ENCODE results near the gene SLC16A1.
"Not testable (repeated sequence)": the region's sequence is repeated elsewhere in the genome, so short reads cannot be mapped to it uniquely, and the experiment has no call there.

Gene SLC16A1

DNA sequence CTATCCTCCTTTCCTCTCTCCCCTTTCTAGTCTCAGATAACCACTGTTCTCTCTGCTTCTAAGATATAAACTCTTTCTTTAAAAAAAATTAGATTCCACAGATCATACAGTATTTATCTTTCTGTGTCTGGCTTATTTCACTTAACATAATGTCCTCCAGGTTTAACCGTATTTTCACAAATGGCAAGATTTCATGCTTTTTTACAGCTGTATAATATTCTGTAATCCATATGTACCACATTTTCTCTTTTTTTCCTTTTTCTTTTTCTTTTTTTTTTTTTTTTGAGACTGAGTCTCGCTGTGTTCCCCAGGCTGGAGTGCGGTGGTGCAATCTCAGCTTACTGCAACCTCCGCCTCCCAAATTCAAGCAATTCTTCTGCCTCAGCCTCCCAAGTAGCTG, 5.1 kb upstream of the SLC16A1 start:
- no peak for DNase-seq

DNA sequence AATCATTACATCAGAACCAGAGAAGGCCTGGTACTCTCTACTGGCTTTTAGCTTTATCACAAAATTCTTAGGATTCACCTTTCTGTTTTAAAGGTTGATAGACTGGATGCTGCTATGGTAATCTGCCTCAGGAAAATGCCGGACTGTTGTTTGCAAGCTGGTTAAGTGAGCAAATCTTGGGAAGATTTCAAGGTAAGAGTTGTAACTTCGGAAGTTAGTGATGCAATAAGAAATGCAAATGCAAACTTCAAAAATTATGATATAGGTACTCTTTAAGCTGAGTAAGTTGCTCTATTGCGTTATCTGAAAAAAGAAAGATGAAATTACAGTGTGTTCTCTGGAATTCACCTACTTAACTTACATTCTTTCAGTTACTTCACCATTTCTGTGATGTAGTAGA, 4.4 kb upstream of the SLC16A1 start:
- DNase-seq: no peak

DNA sequence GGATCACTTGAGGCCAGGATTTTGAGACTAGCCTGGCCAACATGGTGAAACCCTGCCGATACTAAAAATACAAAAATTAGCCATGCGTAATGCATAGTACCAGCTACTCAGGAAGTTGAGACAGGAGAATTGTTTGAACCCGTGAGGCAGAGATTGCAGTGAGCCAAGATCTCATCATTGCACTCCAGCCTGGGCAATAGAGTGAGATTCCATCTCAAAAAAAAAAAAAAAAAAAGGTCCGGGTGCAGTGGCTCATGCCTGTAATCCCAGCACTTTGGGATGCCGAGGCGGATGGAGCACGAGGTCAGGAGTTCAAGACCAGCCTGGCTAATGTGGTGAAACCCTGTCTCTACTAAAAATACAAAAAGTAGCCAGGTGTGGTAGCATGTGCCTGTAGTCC, 2.2 kb upstream of the SLC16A1 start:
- not testable (repeated sequence) for DNase-seq

DNA sequence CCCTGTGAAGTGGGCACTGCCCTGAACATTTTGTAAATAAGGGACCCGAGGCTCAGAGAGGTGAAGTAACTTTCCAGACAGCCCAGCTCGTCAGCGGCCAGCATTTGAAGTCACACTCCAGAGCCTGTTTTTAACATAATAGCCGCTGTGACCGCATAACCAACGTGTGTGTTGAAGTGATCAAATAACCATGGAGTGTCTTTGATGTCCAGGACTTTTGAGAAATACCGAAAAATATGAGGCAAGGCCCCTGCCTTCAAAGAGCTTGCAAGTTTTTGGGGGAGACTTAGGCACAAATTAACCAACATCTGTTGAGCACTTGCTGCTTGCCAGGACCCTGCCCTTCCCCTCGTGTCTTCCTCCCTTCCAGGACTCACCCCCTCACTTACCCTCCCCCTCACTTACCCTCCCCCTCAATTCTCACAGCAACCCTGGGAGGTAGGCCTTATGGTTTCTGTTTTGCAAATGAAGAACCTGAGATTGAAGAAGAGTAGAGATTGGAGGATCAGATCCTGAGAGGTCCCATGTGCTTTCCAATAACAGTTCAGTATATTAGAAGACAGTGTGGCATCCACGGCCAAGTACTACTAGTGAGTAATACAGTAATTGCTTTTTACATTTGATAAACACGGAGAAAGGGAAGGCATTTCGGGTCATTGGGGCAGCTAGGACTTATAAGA, 1.3 kb upstream of the SLC16A1 start:
- peak; percentile 62 for DNase-seq

DNA sequence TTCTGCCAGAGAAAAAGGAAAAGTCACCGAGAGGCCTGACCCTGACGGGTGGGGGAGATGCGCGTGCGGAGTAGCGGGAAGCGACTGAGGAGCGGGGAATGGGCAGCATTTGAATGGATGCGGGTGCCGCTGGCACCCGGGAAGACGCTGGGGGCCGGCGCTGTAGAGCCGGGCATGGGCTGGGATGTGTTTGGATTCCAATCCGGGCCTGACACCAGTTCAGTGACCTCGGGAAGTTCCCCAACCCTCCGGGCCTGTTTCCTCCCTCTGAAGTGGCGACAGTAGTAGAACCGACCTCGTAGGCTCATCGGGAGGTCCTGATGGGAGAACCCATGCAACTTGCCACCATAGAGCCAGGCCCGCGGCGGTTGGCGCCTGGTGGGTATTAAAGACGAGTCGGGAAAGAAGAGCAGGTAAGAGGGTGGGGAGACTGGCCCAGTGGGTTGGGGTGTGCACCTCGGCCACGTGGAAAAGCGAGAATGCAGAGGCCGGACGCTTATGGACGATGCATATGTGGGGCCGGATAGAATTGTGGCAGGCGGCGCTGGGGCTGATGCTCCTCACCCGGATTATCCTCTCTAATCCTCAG, 642 bp upstream of the SLC16A1 start:
- DNase-seq: peak; percentile 46

DNA sequence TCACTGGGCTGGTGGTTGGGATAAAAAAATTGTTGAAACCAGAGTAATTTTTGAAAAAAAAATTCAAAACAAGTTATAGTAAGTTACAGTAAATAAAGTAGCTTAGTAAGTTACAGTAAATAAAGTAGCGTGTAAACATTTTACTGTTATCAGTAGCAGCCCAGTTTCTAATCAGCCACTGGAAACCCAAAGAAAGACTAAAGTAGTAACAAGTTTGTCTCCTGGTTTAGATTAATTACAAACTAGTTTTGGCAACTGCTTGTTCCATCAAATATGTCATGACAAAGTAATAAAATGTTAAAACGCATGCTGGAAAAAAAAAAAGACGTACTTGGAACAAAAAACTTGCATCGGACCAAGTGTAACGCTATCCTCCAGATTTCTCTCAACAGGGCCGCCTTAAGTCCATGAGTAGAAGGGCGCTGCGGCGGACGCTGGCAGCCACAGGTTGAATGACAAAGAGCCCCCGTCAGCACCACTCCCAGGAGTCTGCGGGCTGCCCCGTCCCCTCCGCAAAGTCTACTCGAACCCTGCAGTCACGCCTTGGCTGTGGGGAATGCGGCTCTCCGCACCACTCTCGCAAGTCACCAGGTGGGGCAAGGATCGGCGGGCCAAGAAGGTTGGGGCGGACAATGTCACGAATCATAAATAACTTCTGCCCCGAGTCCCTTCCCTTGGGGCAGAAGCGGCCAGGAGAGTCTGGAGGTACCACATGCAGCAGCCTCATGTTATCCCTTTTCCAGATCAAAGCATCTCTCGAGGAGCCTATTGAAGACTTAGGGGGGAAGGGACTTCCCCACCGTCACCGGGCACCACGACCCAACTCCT, 837 bp downstream of the SLC16A1 start:
- peak; percentile 60 for DNase-seq

DNA sequence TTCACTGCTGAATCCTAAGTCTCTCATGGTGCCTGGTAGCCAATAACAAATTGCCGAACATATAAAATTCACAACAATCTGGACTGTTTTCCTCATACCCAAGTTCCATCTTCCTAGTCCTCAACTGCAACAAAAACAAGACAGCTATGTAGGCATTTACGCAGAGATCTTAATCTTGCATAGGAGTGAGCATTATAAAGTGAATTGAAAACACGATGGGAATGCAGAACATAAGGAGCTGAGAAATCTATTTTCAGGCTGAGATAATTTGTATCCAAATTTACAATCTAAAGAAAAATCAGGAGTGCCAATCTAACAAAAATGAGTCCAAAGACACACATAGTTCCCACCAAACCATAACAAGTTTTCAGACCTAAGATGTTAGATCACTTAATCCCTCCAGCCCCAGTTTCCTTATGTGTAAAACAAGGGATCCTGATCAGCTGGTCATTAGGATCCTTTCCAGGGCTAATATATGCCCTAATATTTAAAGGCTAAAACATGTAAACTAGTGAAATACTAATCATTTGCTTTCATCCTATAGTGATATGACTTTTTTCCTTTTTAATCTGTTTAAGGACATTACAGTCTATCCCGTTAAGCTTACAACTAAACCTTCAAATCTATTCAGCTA, 1.9 kb downstream of the SLC16A1 start:
- DNase-seq: no peak

DNA sequence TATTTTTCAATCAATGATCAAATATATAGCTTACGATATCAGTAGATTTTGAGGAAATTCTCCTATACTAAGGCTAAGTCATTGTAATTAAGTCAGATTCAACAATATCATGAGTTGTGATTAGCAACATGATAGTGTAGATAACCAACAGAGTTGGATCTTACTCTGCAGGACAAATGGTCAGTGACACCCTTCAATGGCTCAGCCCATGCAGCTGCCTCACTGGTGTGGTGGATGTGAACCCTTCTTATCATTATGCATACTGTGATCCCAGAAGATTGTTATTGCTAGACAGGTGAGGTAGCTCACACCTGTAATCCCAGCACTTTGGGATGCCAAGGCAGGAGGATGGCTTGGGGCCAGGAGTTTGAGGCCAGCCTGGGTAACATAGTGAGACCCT, 5.6 kb downstream of the SLC16A1 start:
- DNase-seq: no peak

DNA sequence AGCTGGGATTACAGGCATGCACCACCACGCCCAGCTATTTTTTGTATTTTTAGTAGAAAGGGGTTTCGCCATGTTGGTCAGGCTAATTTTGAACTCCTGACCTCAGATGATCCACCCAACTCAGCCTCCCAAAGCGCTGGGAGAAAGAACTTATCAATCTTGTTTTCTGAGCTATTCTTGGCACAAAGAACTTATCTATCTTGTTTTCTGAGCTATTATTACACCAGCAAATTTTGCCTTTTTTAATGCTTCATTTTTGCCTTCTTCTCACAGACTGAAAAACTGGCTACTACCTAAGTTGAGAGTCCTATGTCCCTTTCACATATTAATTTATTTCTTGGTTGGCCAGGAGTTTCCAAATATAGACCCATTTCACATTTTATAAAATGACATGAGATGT, 9.3 kb downstream of the SLC16A1 start:
- DNase-seq: no peak

DNA sequence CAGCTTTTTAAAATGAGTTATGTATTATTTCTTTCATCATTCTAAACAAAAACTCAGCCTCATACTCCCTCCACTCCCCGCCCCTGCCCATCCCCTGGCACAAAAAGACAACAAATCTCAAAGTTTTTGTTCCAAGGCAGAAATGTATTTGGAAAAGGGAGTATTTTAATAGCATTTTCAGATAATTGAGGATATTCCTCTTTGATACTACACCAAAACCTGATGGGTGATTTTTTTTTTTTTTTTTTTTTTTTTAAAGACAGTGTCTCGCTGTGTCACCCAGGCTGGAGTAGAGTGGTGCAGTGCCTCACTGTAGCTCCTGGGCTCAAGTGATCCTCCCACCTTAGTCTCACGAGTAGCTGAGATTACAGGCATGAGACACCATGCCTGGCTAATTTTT, 16.2 kb downstream of the SLC16A1 start:
- DNase-seq: no peak

DNA sequence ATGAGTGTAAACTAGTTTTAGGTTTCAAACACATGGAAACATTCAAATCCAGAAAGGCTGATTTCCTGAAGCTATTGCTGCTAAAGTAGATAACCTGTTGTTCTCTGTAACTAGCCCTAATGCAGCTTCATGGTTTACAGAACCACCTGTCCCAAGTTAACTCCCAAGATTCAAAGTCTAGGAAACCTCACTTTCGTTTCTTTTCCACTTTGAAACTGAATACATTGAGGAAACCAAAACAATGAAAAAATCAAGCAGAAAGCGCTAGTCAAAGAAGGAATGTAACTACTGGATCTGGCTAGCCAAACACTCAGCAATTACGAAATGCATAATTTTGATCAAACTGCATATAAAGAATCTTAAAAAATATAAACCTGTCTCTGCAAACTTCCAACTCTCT, 17.8 kb downstream of the SLC16A1 start:
- DNase-seq: no peak

DNA sequence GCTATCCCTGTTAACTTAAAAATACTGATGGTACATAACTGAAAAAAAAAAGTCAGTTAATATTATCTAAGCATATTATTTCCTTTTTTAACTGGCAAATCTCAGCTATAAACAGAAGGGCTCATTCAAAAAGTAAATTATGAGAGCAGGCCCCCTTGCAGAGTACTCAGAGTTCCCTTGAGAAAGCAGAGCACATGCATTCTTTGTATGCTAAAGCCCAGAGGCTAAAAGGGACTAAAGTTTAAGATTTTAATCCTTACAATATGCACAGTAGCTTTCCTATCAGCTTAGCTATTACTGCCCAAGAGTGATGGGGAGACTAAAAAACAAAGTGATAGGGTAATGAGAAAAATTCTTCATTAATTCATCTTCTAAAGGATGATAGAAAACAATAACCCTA, 18.5 kb downstream of the SLC16A1 start:
- DNase-seq: no peak

DNA sequence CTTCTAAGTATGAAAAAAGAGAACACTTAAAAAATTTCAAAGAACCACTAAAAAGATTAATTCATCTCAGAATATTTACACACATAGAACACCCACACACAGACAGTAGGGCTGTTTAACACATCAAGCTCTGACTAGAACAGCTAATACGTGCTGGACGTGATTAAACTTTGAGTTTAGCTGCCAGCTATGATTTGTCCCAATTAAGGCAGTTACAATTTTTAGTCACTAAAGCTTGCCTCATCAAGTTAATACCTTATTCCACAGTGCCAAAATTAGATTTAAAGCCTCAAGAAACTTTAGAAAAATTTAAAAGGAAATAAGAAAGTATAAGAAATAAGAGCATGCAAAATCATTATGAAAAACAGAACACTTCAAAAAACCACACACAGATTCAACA, 18.9 kb downstream of the SLC16A1 start:
- DNase-seq: no peak

DNA sequence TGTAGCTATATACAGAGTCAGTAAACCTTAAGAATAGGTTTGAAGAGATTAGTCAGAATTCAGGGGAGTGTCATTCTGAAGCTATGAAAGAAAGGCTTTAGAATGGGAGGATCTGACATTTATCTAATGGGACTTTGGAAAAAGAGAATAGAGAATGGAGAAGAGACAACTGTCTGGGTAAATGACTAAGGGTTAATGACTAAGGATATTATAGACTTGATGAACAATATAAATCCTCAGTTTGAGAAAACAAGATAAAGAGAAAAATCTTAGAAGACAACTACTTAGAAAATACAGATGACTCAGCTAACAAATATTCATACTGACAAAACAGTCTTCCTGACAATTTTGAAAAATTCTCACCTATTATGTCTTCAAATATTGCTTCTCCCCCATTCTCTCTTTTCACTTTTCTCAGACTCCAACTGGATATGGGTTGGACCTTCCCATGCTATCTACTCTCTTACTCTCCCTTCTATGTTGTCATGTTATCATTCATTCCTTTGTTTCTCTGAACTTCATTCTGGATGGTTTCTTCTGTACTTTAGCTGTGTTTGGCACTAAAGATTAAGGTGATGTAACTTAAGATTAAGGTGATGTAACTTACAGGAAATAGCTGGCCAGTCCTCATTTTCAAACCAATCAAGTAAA, 20.4 kb downstream of the SLC16A1 start:
- DNase-seq: no peak

DNA sequence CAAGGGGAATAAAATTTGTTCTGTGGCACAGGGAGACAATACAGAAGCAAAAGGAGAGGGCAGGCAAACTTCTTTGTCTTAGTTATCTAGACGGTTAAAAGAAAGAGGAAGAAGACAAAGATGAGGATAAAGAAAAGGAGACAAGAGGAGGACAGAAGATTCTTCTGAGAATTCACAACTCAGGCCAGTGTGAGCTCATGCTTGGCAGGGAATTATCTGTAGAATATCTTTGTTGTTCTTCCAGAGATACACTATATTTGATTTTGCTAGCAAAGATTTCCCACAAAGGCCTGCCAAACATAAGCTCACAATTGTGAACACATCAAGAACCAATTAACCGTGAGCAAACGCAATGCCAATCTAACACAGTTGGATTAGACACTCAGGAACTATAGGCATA, 21.4 kb downstream of the SLC16A1 start:
- DNase-seq: no peak

DNA sequence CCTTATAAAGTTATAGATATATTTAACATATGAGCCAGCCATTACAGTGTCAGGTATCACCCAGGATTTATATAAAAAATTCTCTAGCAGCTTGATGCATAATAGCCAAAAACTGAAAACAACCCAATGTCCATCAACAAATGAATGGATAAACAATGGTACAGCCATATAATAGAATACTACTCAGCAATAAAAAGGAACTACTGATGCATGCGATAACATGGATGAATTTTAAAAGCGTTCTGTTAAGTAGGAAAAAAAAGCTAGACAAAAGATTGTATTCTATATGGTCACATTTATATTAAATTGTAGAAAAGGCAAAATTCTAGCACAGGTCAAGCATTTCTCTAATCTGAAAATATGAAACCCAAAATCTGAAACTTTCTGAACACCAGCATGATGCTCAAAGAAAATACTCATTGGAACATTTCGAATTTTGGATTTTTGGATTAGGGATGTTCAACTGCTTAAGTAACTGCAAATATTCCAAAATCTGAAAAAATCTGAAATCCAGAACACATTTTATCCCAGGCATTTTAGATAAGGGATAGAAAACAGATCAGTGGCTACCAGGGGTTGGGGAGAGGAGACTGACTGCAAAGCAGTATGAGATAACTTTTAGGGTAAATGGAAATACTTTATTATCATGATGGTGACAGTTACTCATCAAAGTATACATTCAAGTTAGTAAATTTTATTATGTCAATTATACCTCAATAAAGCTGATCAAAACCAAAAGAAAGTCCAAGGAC, 22.0 kb downstream of the SLC16A1 start:
- DNase-seq: no peak

DNA sequence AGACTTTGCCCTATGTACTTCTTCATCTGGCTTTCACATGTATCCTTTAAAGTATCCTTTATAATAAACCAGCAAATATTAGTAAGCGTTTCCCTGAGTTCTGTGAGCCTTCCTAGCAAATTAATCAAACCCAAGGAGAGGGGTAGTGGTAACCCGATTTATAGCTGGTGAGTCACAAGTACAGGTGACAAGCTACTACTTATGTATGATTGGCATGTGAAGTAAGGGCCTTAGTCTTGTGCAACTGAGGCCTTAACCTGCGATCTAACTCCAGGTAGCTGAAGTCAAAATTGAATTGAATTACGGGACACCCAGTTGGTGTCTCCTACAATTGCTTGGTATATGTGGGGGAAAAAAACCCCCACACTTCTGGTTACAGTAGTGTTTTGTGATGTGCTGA, 26.0 kb downstream of the SLC16A1 start:
- no peak for DNase-seq

DNA sequence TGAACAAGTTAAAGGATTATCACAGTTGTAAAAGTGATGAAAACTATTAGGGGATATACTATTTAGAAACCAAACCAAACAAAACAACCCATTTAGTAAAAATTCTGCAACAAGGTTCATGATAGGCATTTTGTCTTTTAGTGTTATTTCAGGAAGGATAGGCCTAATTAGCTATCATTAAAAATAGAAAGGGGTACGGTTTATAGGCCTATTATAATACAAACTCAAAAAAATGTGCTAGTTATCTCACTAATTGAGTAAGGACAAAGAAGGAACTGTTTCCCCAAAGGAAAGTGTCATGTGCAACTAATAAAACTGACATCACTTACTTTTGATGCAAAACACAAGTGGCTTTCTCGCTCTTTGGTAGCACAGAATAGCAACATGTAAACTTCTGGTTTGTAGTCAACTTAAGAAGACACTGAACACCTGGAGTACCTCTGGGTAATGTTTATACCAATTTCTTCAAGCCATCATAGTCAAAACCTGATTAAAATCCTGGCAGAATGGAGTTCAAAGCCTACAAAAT, 28.5 kb downstream of the SLC16A1 start:
- DNase-seq: no peak

DNA sequence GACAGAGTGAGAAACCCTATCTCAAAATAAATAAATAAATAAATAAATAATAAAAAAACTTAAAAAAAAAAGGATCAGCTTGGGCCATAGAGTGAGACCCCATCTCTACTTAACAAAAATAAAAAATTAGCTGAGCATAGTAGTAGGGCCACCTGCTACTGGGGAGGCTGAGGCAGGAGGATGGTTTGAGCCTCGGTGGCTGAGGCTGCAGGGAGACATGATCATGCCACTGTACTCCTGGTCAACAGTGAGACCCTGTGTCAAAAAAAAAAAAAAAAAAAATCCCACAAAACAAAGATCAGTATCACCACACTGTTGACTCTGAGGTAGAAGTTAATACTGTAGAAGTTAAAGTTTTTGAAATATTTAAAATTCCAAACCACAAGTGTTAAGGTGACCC, 29.1 kb downstream of the SLC16A1 start:
- DNase-seq: no peak

DNA sequence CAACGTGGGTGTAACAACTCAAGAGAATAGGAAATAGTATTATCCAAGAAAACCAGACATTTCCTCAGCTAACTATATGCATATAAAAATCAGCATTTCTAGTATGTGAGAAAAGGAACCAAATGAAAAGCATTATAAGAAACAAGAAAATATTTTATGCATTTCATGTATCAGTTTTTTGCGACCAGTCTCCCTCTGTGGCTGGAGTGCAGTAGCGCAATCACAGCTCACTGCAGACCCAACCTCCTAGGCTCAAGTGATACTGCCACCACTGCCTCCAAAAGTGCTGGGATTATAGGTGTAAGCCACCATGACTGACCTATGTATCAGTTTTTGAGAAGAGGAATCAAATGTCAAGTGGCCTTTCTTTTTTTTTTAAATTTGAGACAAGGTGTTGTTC, 31.0 kb downstream of the SLC16A1 start:
- DNase-seq: no peak

DNA sequence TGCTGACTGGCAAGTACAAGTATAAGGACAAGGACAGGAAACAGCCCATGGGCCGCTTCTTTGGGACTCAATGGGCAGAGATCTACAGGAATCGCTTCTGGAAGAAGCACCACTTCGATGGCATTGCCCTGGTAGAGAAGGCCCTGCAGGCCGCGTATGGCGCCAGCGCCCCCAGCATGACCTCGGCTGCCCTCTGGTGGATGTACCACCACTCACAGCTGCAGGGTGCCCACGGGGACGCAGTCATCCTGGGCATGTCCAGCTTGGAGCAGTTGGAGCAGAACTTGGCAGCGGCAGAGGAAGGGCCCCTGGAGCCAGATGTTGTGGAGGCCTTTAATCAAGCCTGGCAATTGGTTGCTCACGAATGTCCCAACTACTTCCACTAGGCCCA, 32.0 kb downstream of the SLC16A1 start:
- DNase-seq: no peak

DNA sequence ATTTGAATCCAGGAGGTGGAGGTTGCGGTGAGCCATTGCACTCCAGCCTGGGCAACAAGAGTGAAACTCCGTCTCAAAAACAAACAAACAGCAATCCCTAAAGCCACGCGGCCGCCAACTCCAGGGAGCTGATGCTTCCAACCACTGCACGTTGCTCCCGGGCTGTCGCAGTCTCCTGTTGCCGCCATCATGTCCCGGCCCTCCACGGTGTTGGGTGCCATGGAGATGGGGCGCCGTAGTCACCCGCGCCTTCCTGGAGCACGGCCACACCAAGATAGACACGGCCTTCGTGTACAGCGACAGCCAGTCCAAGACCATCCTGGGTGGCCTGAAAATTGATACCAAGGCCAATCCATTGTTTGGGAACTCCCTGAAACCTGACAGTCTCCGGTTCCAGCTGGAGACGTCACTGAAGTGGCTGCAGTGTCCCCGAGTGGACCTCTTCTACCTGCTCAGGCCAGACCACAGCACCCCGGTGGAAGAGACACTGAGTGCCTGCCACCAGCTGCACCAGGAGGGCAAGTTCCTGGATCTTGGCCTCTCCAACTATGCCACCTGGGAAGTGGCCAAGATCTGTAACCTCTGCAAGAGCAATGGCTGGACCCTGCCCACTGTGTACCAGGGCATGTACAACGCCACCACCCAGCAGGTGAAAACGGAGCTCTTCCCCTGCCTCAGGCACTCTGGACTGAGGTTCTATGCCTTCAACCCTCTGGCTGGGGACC, 32.6 kb downstream of the SLC16A1 start:
- DNase-seq: no peak

Data from NK-92 treated with Interleukin-12 subunit alpha and Interleukin-12 subunit beta, amount 100 ng/mL, for 24 hours (cell line).